HepG2 (cell line): Measurements from ENCODE around the gene RPGRIP1. TPM values are rescaled to one million over a fixed set of nuclear protein-coding genes. Genes with fewer than 3 reads are reported as not detected.

Source experiments
- RBFOX2 ChIP-seq: fragments of 200-400 bp; formaldehyde crosslinking; IDR thresholded peaks from 2 replicates; pipeline ENCODE4 v1.6.1; 2017; ENCODE audit warnings: low read depth, mild to moderate bottlenecking, low read length
- RBM22 ChIP-seq: fragments of 200-400 bp; formaldehyde crosslinking; optimal IDR thresholded peaks from 2 replicates; pipeline ENCODE3; 2017; ENCODE audit warnings: mild to moderate bottlenecking, low read length, moderate library complexity
- RFX1 ChIP-seq: fragments of 450-650 bp; IDR thresholded peaks from 2 replicates; pipeline ENCODE4 v1.6.1; 2017
- SKIL ChIP-seq: sonication (generic); formaldehyde crosslinking; IDR thresholded peaks from 2 replicates; pipeline ENCODE4 v1.8.0; 2022; ENCODE audit warnings: missing genetic modification reagents, mild to moderate bottlenecking, moderate library complexity, borderline replicate concordance
- ZNF224 ChIP-seq: sonication (generic); formaldehyde crosslinking; IDR thresholded peaks from 2 replicates; pipeline ENCODE4 v1.5.0; 2020; ENCODE audit warnings: mild to moderate bottlenecking, missing genetic modification reagents
- ZNF335 ChIP-seq: sonication (generic); formaldehyde crosslinking; IDR thresholded peaks from 2 replicates; pipeline ENCODE4 v1.4.0; 2020; ENCODE audit warnings: missing genetic modification reagents
- polyA plus RNA-seq, 8 experiments: library from polyadenylated mRNA; depleted of rRNA in 3 of 8; stranded (reverse) in 7 of 8; unstranded in 1 of 8; fragments of >200 nt; fragmentation: Illumina TruSeq in 4 of 8; extraction: Trizol in 4 of 8; gene quantifications; 2 replicates each; pipeline versions ENCODE4 v1.2.1 to v1.2.3, GENCODE V29; 2011 to 2016; ENCODE audit warnings: low read depth in 4 of 8, missing spikeins in 1 of 8, mixed read lengths in 1 of 8; ENCODE audit not compliant: insufficient read depth in 1 of 8
- total RNA-seq, 5 experiments: library from RNA; depleted of rRNA; stranded (reverse); fragments of >200 nt; fragmentation: Illumina TruSeq; extraction: Trizol; gene quantifications; 2 replicates each; pipeline ENCODE4 v1.2.3, GENCODE V29; 2016; ENCODE audit warnings: low read depth in 1 of 5
- TF ChIP-seq, protein P1 (sequence below): sonication (generic); formaldehyde crosslinking; IDR thresholded peaks from 2 replicates; pipeline ENCODE4; 2020; ENCODE audit warnings: missing genetic modification reagents, mild to moderate bottlenecking, borderline replicate concordance

Gene RPGRIP1
- total and polyA plus RNA-seq, 2 of the 13 experiments (the other 11 are each of a cell fraction or from before 2014, with no cell fraction given) = 0.13 to 1.1 TPM

GRCh38 chr14:21236948-21237797 lies 42.7 kb upstream of the RPGRIP1 start (continued):
- TF ChIP-seq SKIL (CRISPR knock-in tag) (no peak), RBM22 (peak; percentile 83), RFX1 (0 out of 2 replicates have a peak, but pooled peaks have one; percentile 8), ZNF335 (CRISPR knock-in tag) (no peak), ZNF224 (no peak), RBFOX2 (peak; percentile 51)
- TF ChIP-seq, protein P1, sequence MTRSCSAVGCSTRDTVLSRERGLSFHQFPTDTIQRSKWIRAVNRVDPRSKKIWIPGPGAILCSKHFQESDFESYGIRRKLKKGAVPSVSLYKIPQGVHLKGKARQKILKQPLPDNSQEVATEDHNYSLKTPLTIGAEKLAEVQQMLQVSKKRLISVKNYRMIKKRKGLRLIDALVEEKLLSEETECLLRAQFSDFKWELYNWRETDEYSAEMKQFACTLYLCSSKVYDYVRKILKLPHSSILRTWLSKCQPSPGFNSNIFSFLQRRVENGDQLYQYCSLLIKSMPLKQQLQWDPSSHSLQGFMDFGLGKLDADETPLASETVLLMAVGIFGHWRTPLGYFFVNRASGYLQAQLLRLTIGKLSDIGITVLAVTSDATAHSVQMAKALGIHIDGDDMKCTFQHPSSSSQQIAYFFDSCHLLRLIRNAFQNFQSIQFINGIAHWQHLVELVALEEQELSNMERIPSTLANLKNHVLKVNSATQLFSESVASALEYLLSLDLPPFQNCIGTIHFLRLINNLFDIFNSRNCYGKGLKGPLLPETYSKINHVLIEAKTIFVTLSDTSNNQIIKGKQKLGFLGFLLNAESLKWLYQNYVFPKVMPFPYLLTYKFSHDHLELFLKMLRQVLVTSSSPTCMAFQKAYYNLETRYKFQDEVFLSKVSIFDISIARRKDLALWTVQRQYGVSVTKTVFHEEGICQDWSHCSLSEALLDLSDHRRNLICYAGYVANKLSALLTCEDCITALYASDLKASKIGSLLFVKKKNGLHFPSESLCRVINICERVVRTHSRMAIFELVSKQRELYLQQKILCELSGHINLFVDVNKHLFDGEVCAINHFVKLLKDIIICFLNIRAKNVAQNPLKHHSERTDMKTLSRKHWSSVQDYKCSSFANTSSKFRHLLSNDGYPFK = no peak
